ENCODE data around the gene IL37. TPM values are rescaled to one million over a fixed set of nuclear protein-coding genes. Genes with fewer than 3 reads are reported as not detected.

The IL37 gene
- total RNA-seq, 1 donor from 2014 or later = not detected

GRCh38 chr2:112920923-112921532 lies 10.1 kb downstream of the IL37 start:
- DNase-seq (ENCODE audit: low read depth) = no peak
- no peak for TF ChIP-seq CTCF (conservative IDR thresholded peaks at IDR 0.05; ENCODE audit: low read depth, low read length)
- no peak overlapping the region for H3K4me3 ChIP-seq (ENCODE audit: low read depth, low read length)

- no peak for DNase-seq (ENCODE audit: low read depth)
- TF ChIP-seq CTCF (conservative IDR thresholded peaks at IDR 0.05; ENCODE audit: low read depth, low read length) = no peak
- H3K4me3 ChIP-seq (ENCODE audit: low read depth, low read length) = no peak overlapping the region
Observed at GRCh38 chr2:112921982-112922381, 11.0 kb downstream of the IL37 start.

DNA sequence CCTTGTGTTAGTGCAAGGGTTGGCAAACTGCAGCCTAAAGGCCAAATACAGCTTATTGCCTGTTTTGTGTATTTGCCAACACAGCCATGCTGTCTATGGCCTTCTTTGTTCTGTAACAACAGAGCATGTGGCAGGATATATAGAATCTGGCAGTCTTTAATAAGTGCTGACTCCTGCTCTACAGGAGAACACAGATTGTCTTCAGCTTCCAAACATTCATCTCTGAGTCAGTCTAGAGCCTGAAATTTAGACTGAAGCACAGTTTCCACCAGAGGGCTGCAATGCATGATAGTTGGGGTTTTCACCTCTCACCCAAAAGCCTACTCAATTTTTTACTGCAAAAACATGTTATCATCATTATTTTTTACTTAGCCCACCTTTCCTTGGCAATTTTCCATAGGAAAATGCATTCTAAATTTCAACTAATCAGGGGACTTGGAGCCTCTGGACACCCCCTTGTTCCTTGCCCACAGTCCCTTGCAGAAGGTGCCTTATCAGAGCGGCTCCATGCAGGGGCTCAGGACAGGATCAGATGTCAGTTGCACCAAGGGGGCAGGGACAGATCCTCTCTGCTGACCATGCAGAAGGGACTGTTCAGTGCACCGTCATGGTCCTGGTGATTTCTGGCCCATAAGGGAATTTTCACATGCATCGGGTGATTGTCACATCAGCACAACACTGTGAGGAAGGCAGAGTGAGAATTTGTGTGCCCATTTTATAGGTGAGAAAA lies 12.4 kb downstream of the IL37 start:
- no peak for TF ChIP-seq CTCF (conservative IDR thresholded peaks at IDR 0.05; ENCODE audit: low read depth, low read length)
- DNase-seq (ENCODE audit: low read depth) = no peak
- H3K4me3 ChIP-seq (ENCODE audit: low read depth, low read length) = no peak overlapping the region

DNA sequence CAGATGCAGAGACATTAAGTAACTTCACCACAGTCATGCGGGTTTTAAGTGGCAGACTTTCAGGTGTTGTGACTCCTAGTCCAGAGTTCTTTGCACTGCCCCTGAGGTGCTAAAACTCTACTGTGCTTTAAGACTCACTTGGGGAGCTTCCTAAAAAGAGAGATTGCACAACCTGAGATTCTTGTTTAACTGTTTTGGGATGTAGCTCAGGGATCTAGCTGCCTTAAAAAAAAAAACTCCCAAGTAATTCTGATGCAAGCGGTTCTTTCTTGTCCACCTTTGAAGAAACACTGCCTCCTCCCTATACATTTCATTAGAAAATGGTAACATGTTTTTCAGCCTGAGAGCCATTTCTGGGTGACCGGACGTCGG lies 13.0 kb downstream of the IL37 start:
- DNase-seq (ENCODE audit: low read depth) = no peak
- TF ChIP-seq CTCF (conservative IDR thresholded peaks at IDR 0.05; ENCODE audit: low read depth, low read length) = no peak
- H3K4me3 ChIP-seq (ENCODE audit: low read depth, low read length) = no peak overlapping the region

GRCh38 chr2:112924360-112924759 lies 13.4 kb downstream of the IL37 start:
- TF ChIP-seq CTCF (conservative IDR thresholded peaks at IDR 0.05; ENCODE audit: low read depth, low read length) = no peak
- H3K4me3 ChIP-seq (ENCODE audit: low read depth, low read length) = no peak overlapping the region
- no peak for DNase-seq (ENCODE audit: low read depth)

DNA sequence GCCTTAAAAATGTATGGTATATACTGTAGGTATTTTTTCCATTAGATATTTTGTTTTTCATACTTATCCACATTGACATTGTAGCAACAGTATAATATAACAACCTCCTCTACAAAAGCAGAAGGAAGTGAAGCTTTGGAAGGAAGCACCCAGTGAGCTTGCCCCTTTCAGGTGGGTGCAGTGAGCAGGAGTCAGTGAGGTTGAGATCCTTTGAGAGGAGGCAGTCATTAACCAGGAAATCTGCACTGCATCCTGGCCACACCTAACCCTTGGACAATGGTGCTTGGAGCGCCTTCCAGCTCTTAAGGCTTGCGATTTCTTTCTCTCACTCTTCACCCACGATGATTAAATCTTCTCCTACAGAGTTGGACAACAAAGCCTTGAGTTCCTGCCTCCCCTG lies 13.9 kb downstream of the IL37 start:
- no peak overlapping the region for H3K4me3 ChIP-seq (ENCODE audit: low read depth, low read length)

More for the DNA sequence above, 13.9 kb downstream of the IL37 start:
- no peak for TF ChIP-seq CTCF (conservative IDR thresholded peaks at IDR 0.05; ENCODE audit: low read depth, low read length)
- DNase-seq (ENCODE audit: low read depth) = no peak
